Measurements from ENCODE around the gene KLHL14. TPM values are rescaled to one million over a fixed set of nuclear protein-coding genes. Genes with fewer than 3 reads are reported as not detected.
"Not testable (repeated sequence)": the region's sequence is repeated elsewhere in the genome, so short reads cannot be mapped to it uniquely, and the experiment has no call there.

The KLHL14 gene, protein sequence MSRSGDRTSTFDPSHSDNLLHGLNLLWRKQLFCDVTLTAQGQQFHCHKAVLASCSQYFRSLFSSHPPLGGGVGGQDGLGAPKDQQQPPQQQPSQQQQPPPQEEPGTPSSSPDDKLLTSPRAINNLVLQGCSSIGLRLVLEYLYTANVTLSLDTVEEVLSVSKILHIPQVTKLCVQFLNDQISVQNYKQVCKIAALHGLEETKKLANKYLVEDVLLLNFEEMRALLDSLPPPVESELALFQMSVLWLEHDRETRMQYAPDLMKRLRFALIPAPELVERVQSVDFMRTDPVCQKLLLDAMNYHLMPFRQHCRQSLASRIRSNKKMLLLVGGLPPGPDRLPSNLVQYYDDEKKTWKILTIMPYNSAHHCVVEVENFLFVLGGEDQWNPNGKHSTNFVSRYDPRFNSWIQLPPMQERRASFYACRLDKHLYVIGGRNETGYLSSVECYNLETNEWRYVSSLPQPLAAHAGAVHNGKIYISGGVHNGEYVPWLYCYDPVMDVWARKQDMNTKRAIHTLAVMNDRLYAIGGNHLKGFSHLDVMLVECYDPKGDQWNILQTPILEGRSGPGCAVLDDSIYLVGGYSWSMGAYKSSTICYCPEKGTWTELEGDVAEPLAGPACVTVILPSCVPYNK
- not detected in 2 replicates for total RNA-seq

DNA sequence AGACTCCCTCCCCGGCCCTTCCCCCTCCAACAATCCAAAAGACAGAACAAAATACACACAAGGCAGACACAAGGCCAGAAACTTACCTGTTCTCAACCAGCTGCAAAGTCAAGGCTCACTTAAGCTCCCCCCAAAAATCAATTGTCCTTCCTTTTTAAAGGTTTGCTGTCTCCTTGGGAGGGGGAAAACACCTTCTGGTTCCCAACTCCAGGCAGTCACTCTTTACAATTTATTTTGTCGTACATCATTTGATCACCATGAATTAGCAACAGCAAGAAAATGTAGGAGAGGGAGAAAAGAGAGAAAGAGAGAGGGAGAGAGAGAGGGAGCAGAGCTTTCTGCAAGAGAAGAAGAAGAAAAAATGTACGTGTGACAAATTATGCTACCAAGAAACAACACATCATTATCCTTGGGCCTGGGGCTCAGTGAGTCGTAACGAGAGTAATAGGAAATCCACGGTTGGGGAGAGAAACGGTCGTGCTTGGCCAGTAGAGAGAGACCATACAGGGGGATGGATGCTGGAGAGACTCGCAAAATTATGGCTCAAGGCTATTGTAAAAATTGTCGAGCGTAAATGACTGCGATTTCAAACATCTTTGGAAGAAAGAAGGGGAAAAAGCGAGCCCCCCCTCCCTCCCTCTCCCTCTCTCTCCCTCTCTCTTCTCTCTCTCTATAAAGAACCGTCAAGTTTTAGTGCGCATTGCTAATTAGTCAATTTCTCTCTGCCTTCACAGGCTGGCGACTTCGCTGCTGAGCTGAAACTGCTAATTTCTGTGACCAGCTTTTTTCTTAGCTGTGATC is at the start of gene KLHL14:
Gene KLHL14 (minus strand): TSS at position 443 of the 801 bp plus-strand sequence. CDS start 2,432 bp downstream, outside the sequence.
- intact Hi-C loops (cut with micrococcal nuclease) = no loop called here

DNA sequence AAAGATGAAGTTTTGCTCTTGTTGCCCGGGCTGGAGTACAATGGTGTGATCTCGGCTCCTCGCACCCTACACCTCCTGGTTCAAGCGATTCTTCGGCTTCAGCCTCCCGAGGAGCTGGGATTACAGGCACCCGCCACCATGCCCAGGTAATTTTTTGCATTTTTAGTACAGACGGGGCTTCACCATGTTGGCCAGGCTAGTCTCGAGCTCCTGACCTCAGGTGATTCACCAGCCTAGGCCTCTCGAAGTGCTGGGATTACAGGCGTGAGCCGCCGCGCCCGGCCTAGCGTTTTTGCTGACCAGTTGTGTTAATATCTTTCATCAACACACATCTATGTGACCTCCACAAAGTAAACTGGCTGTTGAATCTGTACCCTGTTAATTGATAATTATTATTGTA is 49.4 kb upstream of the KLHL14 start:
- intact Hi-C loops (cut with micrococcal nuclease) = no loop called here

DNA sequence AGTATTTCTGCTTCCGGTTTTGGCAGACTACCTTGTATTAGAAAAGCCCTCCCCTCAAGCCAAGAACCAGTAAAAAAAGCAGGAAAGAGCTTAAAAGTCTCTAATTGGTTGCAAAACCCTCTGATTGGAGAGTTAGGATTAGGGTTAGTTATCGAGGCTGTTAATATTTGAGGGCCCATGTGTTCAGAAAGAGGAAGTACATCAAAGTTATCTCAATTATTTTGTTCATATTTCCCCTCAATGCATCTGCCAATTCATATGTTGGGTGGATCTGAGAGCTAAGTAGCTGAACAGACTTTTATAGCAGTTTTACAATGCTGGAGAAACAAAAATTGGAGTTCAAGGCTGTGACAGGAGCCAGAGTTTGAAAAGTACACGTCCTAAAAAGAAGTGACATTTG is 43.1 kb upstream of the KLHL14 start:
- intact Hi-C loops (cut with micrococcal nuclease) = no loop called here

DNA sequence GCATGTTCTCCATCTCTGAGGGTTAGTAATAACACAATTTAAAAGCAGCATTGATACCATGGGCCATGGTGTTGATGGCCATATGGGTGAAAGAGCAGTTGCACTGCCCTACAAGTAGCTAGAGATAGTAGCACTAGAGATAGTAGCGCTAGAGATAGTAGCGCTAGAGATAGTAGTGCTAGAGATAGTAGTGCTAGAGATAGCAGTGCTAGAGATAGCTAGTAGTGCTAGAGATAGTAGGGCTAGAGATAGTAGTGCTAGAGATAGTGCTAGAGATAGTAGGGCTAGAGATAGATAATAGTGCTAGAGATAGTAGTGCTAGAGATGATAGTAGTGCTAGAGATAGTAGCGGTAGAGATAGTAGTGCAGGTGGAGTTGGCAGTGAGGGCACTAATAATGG is 39.5 kb upstream of the KLHL14 start:
- intact Hi-C loops (cut with micrococcal nuclease) = no loop called here

DNA sequence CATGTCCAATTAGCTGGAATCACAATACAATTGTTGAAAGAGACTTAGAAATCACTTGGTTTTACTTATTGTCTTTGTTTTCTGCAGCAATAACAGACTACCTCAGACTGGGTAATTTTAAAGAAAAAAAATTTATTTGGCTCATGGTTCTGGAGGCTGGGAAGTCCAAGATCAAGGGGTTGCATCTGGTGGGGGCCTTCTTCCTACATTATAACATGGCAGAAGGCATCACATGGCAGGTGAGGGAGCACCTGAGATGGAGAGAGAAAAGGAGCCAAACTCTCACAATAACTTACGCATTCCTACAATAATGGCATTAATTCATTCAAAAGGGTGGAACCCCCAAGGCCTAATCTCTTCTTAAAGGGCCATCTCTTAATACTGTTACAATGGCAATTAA is 37.5 kb upstream of the KLHL14 start:
- intact Hi-C loops (cut with micrococcal nuclease) = no loop called here

DNA sequence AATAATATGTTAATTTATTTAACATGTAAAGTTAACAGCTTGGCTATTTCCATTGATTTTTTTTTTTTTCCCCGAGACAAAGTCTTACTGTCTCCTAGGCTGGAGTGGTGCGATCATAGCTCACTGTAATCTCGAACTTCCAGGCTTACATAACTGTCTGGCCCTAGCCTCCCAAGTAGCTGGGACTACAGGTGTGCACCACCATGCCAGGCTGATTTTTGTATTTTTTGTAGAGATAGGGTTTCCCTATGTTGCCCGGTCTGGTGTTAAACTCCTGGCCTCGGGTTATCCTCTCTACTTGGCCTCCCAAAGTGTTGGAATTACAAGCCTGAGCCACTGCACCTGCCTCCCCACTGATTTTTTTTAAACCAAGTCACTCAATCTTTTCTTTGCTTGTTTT is 32.5 kb upstream of the KLHL14 start:
- intact Hi-C loops (cut with micrococcal nuclease) = no loop called here

DNA sequence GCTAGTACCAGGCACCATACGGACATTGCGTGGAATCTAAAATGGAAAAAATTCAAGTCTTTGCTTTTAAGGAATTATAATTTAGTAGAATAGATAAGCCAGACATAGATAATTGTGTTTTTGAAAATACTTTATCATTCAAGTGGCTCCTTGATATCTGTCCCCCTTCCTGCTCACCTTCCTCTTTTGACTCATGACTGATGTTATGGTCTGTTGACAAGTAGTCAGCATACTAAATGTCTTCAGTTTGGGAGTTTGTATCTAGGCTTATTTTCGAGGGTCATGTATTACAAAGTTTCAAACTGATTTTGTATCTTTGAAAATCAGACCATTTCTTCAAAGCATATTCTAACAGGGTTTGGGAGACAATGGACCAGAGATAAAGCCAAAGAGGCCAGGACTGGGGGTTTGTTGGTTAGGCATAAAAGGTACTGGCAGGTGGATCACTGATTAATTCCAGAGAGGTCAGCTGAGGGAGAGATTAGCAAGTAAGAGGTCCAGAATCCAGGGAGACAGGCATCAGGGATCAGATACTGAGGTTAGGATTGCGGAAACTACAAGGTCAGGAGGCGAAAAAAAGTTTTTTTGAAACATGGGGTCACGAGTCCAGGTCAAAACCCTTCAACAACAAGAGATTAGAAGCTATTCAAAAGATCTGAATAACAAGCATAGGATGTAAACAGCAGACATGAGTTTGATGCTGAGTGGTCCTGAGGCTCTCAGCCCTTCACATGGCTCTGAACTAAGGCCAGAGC is 31.5 kb upstream of the KLHL14 start:
- intact Hi-C loops (cut with micrococcal nuclease) = no loop called here

DNA sequence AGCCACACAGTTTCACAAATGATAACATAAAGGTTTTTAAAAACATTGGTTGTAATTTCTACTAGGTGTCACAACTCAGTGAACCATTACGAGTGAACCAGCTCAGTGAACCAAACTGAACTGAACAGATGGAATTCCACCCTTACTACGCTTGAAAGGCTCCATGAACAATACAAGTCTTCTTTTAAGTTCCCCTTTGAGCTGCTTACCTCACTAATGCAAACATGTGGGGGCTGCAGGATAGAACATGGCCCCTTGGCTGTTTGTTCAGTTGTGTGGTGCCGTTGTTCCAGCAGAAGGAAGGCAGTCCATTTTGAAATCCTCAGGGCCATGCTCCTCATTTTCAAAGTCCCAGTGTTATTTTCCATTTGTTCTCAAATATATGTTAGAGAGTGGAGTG is 30.7 kb upstream of the KLHL14 start:
- intact Hi-C loops (cut with micrococcal nuclease) = no loop called here

DNA sequence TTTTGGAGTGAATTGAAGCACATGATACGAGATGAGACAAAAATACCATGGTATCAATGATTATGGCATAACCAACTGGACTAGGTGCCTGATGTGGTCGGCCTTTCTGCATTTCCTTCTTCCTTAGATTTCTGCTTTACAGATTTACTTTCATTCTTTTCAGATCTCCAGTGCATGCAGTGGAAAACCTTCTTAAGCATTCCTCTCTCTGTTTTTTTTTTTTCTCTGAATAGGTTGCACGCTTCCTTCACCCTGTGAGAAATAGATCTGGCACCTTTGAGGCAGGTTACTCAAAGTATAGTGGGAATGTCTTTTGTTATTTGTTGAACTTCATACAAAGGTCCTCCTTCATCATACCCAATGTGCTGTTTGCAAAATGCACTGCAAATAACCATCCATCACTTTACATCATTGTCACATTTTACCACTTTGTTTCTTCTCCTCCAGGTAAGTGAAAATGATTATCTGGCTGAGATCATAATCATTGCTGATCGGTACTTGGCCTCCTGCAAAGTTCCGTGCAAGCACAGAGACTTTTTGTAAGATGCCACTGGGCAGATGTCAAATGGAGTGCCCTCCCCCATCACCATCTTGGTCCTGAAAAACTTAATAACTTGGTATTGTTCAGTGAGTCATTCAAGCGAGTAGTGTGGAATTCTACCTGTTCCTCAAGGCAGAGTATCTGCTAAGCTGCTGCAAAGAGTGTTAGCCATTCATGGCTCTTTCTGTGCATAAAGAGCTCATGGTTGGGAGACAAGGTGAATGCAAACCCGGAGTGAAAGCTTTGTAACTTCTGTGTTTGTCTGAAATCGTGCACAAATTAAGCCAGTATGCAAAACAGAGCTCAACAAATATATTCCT is 30.0 kb upstream of the KLHL14 start:
- intact Hi-C loops (cut with micrococcal nuclease) = no loop called here

DNA sequence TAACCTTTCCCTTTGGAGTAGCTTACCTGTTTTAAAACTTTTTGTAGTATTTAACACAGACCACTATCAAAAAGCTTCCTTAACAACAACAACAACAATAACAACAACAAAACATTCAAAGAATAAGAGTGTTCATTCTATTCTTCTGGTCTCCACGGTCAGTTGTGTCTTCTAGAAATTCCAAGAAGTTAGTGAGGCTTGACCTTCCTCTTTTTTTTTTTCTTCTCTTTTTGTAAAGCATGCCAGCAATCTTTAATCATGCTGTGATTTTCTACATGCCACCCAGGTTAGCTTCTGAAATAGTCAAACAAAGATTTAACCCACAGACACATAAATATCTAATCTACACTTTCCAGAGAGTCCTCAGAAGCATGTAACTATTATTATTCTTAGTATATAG is 28.4 kb upstream of the KLHL14 start:
- intact Hi-C loops (cut with micrococcal nuclease) = no loop called here

DNA sequence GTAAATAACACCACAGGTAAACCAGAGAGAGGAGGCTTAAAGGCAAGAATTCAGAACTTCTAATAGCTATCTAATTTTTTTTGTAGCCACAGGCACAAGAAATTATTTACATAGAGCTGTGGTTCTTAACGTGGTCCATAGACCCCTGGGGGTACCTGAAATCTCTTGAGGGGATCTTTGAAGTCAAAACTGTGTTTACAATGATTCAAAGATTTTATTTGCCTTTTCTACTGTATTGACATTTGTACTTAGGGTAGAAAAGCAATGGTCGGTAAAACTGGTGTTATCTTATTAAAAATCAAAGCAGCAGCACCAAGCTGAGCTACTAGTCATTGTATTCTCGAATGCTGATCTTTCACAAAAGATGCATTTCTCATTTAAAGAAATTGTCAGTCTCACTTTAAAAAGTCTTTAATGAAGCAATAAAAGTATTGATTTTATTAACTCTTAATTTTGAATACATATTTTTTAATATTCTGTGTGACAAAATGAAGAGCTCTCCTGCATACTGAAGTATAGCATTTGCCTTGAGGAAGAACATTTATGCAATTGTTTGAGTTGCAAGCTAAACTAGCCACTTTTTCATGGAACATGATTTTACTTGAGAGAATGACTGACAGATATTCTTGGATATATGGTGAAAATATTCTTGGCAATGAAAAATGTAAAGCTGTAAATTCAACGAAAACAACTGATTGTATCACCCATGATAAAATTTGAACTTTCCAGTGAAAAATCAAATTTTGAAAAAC is 25.6 kb upstream of the KLHL14 start:
- intact Hi-C loops (cut with micrococcal nuclease) = no loop called here

DNA sequence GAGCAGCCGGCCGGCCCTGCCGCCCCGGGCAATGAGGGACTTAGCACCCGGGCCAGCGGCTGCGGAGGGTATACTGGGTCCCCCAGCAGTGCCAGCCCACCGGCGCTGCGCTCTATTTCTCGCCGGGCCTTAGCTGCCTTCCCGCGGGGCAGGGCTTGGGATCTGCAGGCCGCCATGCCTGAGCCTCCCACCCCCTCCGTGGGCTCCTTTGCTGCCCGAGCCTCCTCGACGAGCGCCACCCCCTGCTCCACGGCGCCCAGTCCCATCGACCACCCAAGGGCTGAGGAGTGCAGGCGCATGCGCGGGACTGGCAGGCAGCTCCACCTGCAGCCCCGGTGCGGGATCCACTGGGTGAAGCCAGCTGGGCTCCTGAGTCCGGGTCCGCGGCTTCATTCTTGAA is 21.8 kb upstream of the KLHL14 start:
- intact Hi-C loops (cut with micrococcal nuclease) = not testable (repeated sequence)

DNA sequence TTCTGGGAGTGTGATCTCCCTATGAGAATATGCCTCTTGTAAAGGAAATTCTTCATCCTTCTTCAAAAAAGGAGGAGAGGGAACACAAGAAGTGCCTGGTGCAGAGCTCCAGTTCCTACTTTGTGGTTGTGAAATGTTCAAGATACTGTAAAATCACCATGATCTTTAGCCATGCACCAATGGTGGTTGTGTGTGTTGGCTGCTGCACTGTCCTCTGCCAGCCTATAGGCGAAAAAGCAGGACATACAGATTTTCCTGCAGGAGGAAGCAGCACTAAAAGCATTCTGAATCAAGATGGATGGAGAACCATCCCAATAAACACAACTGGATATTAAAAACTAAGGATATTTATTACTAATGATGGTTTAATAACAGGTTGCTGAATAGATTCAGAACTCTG is 6.2 kb upstream of the KLHL14 start:
- intact Hi-C loops (cut with micrococcal nuclease) = no loop called here

DNA sequence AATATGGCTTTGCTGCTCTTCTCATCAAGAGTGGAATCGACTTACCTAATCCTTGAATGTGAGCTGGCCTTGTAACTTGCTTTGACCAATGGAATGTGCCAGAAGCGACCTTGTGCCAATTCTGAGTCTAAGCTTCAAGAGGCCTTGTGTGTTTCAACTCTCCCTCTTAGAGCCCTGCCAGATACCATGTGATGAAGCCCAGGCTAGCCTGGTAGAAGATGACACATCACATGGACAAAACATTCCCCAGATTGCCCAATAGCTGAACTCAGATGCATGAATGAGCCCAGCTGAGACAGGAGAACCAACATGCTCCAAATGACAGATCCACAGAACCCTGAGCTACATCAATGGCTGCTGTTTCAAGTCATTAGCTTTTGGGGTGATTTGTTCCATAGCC is 4.2 kb upstream of the KLHL14 start:
- intact Hi-C loops (cut with micrococcal nuclease) = no loop called here

DNA sequence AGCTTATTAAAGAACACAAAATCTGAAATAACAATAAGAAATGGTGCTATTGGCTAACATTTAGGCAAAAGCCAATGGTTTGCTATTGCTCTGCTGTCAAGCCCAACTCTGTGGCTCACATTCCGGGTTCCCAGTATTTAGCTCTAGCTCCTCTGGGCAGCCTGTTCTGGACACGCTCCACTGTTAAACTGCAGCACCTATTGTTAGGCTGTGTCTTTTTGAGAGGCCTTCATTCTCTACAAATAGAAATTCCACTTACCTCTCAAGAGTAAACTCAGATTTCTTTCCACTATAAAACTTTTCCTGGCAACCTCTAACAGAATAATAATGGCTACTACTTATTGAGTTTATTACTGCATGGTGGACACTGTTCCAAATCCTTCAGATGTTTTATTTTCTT is 3.7 kb upstream of the KLHL14 start:
- intact Hi-C loops (cut with micrococcal nuclease) = no loop called here

DNA sequence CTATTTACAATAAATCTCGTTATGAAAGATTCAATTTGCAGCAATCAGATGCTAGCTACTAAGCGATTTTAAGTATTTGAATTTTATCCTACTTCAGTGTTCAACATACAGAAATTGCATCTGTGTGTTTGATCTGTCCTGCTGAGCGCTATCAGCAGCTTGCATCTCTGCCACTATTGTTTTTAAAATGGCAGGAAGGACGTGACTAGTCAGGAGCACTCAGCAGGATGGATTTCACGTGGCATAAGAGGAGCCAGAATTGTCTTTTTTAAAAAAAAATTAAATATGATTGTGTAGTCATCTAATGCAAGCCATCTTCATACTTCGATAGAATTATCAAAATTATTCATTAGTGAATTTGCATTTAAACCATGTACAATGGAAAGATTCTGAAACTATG is 2.8 kb upstream of the KLHL14 start:
- intact Hi-C loops (cut with micrococcal nuclease) = no loop called here

DNA sequence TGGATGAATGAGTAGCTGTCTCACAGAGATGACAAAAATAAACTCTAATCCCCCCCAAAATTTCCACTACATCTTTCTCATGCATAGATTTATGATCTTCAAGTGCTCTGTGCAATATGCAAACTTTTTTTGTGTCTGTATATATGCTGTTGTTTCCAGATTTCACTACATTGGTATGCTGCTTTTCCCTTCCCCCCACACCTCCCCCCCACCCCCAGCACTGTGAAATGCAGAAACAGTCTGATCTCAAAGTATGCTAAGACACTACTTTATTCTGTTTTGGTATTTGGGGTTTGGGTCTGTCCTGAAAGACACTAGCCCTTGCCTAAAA is 524 bp upstream of the KLHL14 start:
- intact Hi-C loops (cut with micrococcal nuclease) = no loop called here

DNA sequence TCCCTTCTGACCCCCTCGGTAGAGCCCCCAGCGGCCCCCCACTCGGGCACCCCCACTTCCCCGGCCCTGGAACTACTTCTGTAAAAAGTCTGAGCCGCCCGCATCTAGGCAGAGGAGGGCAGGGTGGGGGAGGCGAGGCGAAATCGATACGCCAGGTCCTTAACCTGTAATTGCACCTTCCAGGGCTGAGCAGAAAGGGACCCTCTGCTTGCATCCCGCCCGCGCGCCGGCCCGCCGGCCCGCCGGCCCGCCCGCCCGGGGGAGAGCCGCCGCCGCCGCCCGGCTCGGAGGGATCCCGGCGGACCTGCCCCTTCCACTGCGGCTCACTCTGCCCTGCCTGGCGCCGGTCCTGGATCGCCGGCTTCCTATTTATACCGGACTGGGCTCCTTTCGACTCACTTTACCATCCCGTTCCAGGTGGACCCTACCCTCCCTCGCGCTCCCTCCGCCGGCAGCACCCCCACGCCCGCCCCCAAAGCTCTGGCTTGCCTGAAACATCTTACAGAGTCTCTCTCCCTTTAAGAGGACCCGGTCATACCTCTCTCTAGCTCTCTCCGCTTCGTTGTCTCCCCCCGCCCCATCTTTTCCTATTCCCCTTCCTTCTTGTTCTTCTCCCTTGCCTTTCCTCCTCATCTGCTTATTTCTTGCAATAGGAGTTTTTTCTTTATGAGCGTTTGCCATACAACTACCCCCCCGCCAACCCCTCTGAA is 797 bp downstream of the KLHL14 start:
- intact Hi-C loops (cut with micrococcal nuclease) = no loop called here

DNA sequence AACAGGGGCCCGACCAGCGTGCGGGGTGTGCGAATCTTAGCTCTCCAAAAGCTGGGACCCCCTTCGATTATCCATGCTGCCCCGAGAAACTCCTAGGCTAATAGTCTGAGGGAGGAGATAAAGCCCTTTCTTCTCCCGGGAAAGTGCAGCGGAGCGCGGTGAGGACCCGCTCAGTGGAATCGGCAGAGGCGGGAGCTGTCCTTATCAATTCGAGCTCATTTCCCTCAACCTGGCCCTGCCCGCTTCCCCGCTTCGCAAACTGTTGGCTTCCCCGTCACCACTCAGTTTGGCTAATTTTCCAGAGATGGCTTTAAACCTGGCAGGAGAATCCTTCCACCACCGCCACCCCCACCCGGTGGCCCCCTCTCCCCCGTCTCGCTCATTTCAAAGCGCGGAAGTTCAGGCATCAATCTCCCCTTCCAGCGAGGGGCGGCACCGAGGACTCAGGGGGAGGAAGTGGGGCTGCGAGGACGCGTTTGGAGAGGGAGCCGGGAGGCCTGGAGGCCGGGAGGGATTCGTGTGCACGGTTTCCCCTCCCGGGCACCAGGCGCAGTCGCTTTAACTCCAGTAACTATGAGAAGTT is 1.6 kb downstream of the KLHL14 start:
- intact Hi-C loops (cut with micrococcal nuclease) = no loop called here
